ENCODE measurements around the gene HOXA13.
A peak's percentile ranks its signal among the peaks of the same experiment; 100 is the strongest.

Gene HOXA13

DNA sequence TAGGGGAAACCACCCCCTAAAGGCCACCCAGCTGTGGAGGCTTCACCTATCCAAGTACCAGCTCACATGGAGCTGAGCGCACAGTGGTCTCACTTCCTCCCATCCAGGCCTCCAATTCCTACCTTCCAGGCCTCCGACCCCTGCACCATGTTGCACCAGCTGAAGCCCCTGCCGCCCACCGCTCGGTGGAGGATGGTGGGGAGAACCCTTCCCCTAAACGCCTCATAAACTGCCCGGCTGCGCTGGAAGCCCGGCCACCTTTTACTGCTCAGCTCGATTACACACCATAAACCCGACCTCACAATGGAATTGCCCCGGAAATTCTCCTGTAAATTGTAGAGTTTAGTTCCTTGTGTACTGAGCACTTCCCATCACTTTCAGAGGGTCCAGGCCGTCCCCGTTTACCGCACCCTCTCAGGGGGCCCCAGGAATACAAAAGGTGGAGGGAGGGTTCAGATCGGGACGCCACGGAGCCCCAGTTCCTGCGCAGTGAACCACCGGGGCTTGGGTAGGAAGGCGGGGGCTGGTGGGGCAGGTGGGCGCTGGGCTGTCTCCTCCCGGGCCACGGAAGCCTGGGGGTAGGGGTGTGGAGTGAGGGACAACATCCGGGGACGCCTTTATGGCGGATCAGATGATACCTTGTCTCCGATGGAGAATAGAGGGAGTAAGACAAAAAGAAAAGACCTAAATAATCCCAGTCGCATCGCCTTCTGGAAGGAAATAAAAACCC is 42.0 kb downstream of the HOXA13 start:
- no peak for DNase-seq

DNA sequence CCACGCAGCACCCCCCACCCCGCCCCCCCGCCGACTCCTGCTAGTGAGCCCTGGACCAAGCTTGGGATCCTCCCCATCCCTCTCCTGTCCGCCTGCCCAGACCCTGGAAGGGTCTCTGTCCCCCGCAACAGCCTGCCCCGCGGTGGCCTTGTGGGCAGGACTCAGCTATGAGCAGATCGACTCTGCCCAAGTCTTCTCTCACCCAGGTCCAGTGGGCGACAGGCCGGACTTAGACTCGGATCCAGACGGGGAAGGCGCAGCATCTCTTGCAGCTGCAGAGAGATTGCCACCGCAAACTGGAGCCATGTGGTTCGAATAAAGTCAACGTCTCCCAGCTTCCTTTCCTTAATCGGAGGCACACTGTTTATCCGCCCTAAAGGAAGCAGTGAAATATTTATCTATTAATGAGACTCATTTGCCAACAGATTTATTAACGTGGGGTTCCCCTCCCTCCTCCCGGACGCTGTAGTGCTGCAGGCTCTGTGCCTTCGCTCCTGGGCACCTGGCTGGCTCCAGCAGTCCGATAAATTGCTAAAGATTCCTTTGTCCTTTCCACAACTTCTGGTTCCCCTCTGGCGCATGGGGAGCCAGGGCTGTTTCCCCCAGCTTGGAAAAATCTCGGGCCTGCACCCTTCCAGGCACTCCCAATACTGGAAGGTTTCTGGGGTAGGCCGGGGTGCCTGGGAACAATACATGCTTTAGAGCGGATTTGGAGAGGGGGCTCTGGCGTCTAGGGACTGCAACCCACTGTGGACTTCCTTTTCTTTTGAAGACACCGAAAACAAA is 42.8 kb downstream of the HOXA13 start:
- DNase-seq = no peak

DNA sequence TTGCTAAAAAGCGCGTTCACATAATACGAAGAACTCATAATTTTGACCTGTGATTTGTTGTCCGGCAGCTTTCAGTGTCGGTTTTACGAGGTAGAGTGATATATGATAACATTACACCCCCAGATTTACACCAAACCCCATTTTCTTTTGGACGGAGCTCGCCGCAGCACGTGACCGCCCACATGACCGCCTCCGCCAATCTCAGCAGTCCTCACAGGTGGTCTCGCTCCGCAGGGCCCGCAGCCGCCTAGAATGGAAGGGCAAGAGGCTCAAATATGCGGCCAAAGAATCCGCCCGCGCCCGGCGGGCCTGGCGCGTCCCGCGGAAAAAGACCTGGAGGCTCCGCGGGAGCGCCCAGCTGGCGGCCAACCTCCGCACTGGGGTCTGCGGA is 43.4 kb downstream of the HOXA13 start, which contains the start of gene HOXA7:
HOXA7 (minus strand) TSS at position 168 of the 391 bp plus-strand sequence; CDS start at position 38, 130 bp downstream.
- DNase-seq = no peak

DNA sequence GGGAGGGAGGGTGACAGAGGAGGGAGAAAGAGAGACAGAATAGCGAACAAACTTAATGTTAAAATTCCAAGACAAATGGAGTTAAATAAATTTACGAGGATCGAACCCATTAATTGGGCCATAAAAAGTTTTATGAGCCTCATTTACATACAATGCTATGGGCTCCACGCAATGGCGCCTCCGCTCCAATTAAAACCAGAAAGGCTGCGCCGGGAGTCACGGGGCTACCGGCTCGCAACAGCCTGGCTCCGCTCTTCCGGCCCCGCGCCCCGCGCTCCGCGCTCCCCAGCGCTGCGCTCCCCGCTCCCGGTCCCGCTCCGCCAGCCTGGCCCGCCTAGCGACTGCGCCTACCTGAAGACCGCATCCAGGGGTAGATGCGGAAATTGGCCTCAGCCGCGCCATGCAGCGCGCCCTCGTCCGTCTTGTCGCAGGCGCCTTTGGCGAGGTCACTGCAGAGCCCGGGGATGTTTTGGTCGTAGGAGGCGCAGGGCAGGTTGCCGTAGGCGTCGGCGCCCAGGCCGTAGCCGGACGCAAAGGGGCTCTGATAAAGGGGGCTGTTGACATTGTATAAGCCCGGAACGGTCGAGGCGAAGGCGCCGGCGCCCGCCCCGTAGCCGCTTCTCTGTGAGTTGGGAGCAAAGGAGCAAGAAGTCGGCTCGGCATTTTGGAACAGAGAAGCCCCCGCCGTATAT is 43.9 kb downstream of the HOXA13 start:
- DNase-seq = no peak

DNA sequence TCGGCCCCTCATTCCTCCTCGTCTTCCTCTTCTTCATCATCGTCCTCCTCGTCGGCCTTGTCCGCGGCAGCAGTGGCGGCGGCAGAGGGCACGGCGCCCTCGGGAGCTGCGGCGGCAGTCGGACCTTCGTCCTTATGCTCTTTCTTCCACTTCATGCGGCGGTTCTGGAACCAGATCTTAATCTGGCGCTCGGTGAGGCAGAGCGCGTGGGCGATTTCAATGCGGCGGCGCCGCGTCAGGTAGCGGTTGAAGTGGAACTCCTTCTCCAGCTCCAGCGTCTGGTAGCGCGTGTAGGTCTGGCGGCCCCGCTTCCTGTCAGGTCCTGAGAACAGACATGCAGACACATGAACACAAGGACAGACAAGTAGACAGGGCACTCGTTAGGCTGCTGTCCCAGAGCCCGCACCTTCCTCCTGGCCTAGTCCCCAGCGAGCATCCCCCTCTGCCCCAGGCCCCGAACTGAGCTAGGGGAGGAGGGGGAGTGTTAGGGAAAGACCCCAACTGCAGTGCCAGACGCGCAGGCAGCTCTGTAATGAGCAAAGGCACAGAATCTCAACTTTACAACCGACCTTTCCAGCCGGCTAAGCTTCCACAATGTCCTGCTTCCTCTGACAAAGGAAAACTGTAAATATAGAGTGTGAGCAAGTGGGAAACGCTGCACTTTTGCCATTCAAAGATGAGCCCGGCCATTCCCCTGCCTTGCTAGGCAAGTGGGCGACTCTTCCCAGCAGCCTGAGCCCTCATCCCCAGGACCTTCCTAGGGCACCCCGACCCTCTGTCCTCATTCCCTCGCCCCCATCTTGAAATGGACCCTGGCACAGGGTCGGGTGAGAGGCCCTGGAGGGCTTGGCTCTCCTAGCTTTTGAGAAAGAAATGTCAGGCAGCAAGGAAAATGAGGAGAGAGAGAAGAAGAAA is 44.7 kb downstream of the HOXA13 start:
- DNase-seq = no peak

DNA sequence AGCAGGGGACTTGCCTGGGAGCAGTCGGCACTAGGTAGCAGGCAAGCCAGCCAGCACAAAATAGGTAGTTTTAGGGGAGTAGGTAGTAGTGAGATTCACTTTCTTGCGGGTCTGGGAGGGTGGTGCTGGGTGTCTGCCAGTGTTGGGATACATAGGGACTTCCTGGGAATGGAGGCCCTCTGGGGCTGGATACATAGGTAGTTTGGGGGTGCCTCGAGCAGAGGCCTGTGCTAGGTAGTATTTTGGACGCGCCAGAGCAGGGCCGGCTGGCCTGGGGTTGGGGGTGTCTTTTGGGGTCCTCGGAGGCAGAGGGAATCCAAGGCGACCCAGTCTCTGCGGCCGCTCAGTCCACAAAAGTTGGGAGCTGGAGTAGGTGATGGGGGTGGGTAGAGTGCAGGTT is 45.5 kb downstream of the HOXA13 start:
- DNase-seq = no peak

DNA sequence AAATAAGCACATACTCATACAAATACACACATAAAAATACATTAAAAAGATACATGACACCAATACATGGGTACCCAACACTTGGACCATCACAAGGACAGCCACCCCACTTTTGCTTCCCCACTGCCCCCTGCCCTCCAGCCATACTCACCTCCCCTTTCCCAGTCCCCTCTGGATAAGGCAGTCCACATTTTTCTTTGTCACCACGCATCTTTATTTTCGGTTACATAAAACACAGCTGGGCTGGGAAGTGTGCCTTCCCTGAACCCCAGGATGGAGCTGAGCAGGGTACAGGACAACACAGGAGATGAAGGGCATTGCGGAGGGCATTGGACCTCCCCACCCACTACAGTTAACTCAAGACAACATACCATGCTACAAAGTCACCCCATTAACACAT is 46.4 kb downstream of the HOXA13 start:
- no peak for DNase-seq

DNA sequence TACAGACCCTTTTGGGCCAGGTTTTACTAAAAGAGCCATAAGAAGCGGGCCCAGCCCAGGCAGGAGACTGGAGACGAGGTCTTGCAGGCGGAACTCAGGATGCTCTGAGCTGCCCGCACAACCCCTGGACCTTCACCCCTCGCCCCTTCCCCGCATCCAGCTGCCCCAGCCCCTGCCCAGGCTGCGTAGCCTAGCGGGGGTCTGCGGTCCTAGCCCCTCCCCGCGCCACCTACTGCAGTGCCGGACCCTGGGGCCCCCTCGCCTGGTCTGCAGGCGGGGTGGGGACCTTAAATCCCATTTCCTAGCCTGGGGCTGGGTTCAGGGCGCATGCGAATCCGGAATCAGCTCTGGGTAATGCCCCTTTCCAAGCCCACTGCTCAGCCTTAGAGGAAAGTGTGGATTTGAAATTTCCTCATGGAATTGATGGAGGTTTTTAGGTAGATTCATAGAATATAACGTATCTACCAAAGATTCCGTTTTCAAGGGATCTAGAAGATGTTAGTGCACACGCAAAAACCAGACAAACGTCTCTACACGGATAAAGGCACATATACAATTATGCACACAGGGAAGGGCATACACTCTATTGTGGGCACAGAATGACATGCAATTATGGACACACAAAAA is 47.0 kb downstream of the HOXA13 start:
- DNase-seq = no peak

DNA sequence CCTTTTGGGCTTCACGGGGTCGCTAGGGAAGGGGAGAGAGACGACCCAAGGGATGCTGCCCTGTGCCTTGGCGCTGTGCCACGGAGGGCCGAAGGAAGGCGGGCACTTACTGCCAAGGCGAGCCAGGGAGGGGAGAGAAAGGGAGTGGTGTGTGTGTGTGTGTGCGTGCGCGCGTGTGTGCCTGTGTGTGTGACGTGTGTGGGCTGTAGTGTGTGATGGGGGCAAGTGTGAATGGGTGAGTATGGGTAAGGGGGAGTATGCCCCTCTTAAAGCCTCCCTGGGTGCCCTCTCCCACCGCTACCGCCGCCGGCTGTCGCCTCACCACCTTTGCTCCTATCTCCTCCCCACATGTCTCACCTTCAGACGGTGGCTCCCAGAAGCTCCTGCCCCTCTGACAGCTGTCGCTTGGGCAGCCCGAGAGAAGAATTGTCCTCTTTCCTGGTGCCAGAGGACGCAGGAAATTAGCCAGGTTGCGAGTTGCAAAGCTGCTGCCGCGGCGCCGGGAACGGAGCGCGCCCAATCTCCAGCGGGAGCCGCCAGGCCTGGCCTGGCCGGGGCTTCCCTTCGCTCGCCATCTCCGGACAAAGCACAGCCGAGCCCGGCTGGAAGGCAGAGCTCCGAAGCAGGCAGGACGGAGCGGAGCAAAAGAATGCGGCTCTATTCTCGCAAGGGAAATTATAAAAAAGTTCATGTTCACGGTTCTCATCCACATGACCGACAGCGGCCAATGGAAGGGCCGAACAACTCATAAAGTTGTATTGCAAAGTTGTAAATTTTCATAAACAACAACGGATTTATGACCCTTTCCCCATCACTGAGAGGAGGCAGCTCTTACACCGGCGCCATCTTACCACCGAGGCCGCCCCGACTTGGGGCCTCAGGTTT is 47.7 kb downstream of the HOXA13 start, which contains the start of gene HOXA3:
HOXA3 (minus strand) TSS at position 653 of the 885 bp plus-strand sequence. CDS start 41,943 bp downstream, outside the sequence.
- DNase-seq = no peak

DNA sequence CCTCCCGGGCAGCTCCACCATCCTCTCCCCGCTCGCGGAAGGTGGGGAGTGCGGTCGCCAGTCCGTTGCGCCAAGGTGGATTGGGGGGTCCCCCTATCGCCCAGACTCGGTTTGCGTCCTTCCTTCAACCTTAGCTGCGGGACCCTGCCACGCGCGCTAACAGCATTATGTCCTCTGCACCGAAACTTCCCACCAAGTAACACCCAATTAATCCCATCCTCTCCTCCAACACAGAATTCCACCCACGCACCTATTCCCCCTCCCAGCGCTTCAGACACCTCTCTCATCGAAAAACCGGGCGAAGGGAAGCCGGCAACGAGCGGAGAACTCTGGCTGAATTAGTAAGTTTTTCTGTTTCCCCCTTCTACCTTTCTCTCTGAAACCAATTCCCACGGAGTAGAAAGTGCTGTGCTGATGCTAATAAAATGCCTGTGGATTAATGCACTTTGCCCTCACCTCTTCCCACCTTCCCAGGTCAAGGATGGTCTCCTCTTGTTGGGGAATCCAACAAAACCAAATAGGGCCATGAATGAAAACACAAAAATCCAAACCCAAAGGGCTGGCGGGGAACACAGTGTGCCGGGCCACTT is 48.5 kb downstream of the HOXA13 start:
- DNase-seq = no peak

DNA sequence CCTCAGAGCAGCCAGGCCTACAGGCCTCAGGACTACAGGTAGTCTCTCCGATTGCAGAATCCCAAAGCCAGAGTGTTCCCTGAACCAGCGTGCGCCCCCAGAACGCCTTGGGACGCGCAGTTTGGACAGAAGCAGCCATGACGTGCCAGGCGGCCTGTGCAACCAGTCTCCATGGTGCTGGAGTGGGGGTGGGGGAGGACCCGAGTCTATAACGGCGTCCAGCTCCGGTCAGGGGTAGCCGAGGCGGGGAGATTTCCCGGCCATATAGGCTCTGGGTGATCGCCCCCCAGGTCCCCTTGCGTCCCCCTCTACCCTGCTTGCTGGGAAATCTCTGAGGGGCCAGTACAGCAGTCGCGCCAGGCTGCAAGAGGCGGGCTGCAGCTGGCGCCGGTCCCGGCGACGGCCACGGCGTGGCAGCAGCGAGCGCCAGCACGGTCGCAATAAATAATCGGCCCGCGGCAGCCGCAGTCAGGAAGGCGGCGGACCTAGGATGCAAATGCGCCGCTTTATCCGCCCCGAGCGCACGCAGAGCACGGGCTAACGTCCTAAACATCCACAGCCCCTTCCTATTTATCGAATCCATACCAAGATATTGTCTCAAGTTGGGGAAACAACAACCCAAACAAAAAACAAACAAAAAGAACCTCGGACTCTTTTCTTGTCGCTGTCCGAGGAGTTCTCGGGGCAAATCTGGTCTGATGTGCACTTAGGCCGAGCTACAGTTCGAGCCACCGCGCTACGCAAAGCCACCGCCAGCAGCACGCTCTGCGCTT is 49.1 kb downstream of the HOXA13 start:
- DNase-seq = peak; percentile 52

DNA sequence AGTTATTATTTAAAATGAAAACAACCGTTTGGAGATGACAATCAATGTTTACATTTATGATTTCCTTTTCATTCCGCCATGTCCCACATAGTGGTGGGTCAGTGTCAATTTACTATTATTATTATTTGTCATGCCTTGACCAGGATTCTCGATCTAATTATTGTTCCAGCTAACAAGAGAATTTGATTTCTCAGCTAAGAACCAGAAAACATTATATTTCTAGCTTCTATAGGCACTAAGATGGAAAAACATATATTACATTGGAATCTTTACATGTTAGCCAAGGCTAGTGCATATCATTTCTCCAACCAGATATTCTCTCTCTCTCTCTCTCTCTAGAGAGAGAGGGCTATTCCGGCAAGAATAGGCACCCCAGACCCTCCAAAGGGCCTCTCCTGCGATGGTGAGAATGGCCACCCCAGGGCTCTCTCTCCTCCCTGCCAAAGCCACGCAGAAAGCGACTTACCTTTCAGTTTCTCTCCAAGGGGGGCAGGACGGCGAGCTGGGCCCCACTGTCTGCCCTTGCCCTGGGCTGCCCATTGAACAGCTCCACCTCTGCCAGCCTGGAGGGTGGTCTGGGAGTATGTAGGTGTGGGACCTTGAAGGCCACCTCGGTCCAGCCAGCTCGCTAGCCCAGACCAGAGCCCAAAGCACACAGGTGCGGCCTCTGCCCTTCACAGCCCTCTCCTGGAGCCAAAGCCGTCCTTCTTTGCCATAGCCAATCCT is 49.9 kb downstream of the HOXA13 start:
- DNase-seq = no peak

DNA sequence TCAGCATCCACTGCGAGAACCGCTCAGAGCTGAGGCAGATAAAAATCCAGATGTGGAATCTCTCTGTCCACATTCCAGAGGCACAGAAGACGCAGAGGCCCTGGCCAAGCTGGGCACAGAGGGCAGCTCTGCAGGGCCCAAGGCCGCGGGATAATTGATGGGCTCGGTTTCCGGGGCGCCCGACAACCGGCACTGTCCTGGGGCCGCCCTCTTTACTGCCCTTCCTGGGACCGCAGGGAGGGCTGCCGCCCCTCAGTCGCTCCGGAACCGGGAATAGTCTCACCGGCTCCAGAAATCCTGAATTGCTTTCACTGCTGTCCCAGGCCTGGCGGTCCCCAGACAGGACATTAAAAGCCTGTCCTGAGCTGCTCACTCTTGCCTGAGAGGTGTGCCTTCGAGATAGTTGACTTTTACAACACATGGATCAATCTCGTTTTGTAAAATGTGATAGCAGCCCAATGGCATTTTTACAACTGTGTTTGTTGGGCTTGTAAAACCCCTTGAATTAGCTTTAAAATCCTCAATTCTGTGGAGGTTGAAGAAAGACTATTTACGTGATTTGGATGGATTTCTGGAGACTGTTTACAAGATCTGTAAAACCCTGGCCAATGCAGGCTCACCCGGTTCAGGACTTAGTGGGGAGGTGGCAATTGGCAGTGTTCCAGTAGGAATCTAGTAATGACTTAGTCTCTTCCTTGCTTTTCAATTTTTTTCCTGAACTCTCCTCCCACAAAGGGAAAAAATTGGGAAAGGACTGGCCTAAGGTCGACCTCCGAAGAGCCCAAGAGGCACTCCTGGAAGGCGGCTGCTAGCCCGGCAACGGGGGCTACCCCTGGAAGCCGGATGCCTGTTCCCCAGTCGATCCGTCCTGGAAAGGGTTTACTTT is 50.9 kb downstream of the HOXA13 start:
- DNase-seq = no peak

DNA sequence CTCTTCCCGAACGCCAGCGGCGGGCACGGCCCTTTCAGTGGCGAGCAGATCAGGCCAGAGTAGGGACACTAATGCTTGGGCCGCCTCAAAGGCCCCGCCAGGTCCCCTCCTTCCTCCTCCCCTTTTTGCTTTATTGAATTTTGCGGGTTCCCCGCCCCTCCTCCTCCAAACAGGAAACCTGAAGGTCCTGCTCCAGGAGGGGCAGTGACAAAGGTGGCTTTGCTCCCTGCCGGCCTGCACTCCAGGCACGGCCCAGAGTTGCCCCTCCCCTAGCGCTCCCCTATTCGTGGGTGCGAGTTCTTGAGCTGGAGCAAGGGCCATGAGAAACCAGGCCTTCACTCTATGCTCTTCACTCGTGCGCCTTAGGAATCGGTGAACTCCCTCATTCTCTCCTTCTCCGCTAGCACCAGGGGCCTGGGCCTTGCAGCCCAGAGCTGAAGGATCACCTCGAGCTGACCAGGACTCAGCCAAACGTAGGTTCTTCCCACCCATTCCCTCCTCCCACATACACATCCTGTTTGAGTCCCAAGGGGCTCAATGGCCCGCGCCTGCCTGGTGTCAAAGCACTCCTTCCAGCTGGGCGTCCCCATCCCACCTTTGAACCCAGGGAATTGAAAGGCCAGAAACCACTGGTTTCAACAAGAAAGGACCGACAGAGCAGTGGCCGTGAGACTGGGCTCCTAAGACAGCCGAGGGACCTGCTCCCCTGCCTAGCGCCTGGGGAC is 51.7 kb downstream of the HOXA13 start:
- no peak for DNase-seq

DNA sequence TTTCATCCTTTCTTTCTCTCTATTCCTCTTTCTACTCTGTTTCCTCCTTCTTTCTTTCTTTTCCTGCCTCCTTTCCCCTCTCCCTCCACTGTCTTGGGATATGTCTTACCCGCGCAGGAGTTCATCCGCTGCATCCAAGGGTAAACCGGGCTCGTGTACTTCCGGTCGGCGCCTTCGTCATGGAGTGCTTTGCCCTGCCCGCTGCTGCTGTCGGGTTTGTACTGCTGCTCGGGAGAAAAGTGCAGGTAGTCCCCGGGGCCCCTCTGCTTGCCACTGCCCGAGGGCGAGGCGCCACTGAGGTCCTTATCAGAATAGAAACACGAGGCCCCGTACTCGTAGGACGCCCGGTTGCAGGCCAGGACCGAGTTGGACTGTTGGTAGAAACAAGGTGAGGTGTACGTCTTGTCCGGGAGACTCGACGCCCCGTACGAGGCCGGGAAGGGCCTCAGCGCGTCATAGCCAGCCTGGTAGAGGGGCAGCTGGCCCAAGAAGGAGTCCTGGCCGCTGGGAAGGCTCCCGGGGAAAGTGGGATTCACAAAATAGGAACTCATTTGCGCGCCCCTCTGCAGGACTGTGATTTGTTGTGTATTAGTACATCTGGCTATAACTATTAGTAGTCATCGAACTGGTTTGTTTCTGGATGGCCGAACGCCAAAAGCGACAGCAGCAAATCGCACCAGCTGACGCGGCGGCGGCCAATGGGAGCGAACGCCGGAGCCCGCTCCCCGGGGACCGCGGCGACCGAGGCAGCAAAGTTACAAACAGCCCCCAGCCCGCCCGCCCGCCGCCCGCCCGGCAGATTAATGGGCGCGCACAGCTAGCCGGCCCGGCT is 52.5 kb downstream of the HOXA13 start, which contains the start of gene HOXA6:
HOXA6 (minus strand) TSS at position 576 of the 832 bp plus-strand sequence; CDS start at position 551, 25 bp downstream.
- no peak for DNase-seq

Data from effector CD4-positive, alpha-beta T cell (primary cell).